Pancreas (tissue), 10 donors: ENCODE measurements around the gene ACTN4. TPM values are rescaled to one million over a fixed set of nuclear protein-coding genes. Genes with fewer than 3 reads are reported as not detected.

Source experiments
- ATAC-seq, 4 donors: fragments of 200-7000 bp; cut with Tn5 transposase; one replicate each; pipeline versions ENCODE4 v1.8.0 to v1.9.1; 2020; ENCODE audit warnings: mild to moderate bottlenecking in 4 of 4, moderate library complexity in 4 of 4
- DNase-seq, 6 donors: peaks; one replicate each; pipeline ENCODE4 v3.0.0-alpha.2; 2020
- FAIRE-seq: peaks from 2 replicates; lab custom pipeline; 2012; peaks lifted over from hg19 to GRCh38; lab: Jason Lieb, UNC
- H3K27ac ChIP-seq, 4 donors: fragments of 200-600 bp; sonication (generic); 1 replicate in 3 of 4; 2 replicates in 1 of 4; pipeline versions ENCODE4 v1.5.0 to v1.8.0; 2020
- H3K27me3 ChIP-seq, 4 donors: fragments of 200-600 bp; one replicate each; pipeline ENCODE4 v1.8.0; 2021
- H3K36me3 ChIP-seq, 3 donors: fragments of 200-600 bp; sonication (generic) in 1 of 3; one replicate each; pipeline versions ENCODE4 v1.5.0 to v1.8.0; 2020 to 2021
- H3K4me1 ChIP-seq, 3 donors: fragments of 200-600 bp; one replicate each; pipeline ENCODE4 v1.8.0; 2021
- H3K4me3 ChIP-seq, 4 donors: fragments of 200-600 bp; sonication (generic) in 2 of 4; one replicate each; pipeline versions ENCODE4 v1.5.0 to v1.8.0; 2020 to 2021
- H3K9me3 ChIP-seq, 4 donors: fragments of 200-600 bp; one replicate each; pipeline ENCODE4 v1.8.0; 2021
- CTCF ChIP-seq, 4 donors: fragments of 200-600 bp; sonication (generic) in 3 of 4; IDR thresholded peaks; one replicate each; pipeline versions ENCODE4 v1.5.0 to v1.8.0; 2021; ENCODE audit warnings: antibody characterized with exemption in 4 of 4
- WGBS, 2 donors: extraction: QIAGEN DNeasy Blood & Tissue Kit; methylation state at CpG; one replicate each; pipeline ENCODE4 v1.1.7; 2013; 5-methylcytosine and 5-hydroxymethylcytosine counted together
- intact Hi-C, 3 donors: fragments of 100-400 bp; cut with DNase I; formaldehyde crosslinking; loops; one replicate each; pipeline versions ENCODE4 v1.11.1 to v1.14.2; 2022
- polyA plus RNA-seq, 2 donors: library from polyadenylated mRNA; stranded (reverse); fragments of 200-250 nt; gene quantifications; one replicate each; pipeline ENCODE4 v1.2.3, GENCODE V29; 2013
- total RNA-seq, 6 donors: library from RNA; stranded (reverse); fragmentation: NEBNext Ultra II Directional in 4 of 6; extraction: Animal tissue kit (Norgen Biotek cat#: 25700) in 4 of 6; gene quantifications; one replicate each; pipeline versions ENCODE4 v1.2.1 to v1.2.4, GENCODE V29; 2021 to 2023
- donor health status: healthy with polysubstance abuse.
- donor health status: DM: no; HTN: no; CAD: no; lungs with moderate emphysema.
- donor health status: DM: no; HTN: no; CAD: no.
- donor health status: control.
- donor health status: control.
- donor health status: Bipolar disorder and iron deficiency.
- donor health status: DM: yes; HTN: yes; CAD: no.
- donor health status: DM: no; HTN: no; CAD: no.
- donor health status: DM: no; HTN: no; CAD: no.
- donor health status: DM: yes; HTN: yes; CAD: no.

Gene ACTN4
- total and polyA plus RNA-seq, 8 donors = 98.2 to 284 (median 187) TPM

DNA sequence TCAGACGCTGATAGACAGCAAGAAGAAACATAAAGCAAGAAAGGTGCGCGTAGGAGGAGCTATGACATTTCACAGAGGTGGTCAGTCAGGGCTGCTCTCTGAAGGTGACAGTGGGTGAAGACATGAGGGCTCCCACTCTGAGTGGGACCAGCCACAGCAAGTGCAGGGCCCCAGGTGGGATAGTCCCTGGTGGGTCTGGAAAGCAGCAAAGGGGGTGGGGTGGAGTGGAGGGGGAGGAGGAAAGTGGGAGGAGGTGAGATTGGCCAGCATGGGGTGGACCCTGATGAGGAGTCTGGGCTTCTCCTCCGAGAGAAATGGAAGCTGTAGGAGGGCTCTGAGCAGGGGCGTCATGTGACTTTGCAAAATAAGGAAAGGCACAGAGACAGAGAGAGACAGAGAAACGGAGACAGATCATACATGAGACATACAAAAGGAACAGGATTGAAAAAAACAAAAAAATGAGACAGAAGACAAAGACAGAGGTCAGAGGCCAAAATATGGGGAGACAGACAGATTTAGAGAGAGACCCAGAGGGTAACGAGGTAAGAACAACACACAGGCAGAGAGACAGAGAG is 32.4 kb upstream of the ACTN4 start:
- DNase-seq (no peak), ATAC-seq (no peak), FAIRE-seq (no peak)
- Histone ChIP-seq H3K4me1 (peaks cover 5 to 10% (median 6%) of the 10 kb centered on the region in 3 donors), H3K4me3 (no peak overlapping the region), H3K27ac (no peak overlapping the region), H3K9me3 (no peaks in the 10 kb centered on the region), H3K36me3 (no peaks in the 10 kb centered on the region), H3K27me3 (no peaks in the 10 kb centered on the region)
- intact Hi-C loops = loop anchor here in 2 of 3 donors (10.0 kb wide), 2 partner anchors 100 to 210 kb away; partner anchors contain the start of gene FAM98C (in 1 of the 2)
- no peak for TF ChIP-seq CTCF (IDR thresholded peaks at IDR 0.05)
- 80 to 82% methylated on average over 7 of the region's 7 CpGs for WGBS, 2 donors

DNA sequence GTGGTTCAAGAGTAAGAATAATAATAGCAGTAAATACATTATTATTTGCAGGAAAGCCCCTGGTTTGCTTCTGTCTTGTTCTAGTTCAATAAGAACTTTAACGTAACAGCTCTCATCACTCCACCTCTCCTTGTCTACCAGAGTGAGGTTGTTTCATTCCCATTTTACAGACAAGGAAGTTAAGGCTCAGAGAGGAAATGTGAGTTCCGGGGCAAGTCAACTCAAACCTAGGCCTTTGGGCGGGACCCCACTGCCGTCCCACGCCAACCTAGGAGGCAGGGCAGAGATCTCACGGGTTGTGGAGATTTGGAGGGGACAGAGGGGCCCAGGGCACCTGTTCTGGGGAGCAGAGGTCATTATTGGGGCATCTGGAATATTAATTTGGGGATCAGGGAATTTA is 31.2 kb upstream of the ACTN4 start:
- H3K27me3 ChIP-seq = no peaks in the 10 kb centered on the region
- H3K4me1 ChIP-seq = peaks cover 6 to 10% (median 7%) of the 10 kb centered on the region in 3 donors
- FAIRE-seq (no peak), DNase-seq (no peak), ATAC-seq (no peak)
- no peak overlapping the region for H3K27ac ChIP-seq
- no peak for TF ChIP-seq CTCF (IDR thresholded peaks at IDR 0.05)
- intact Hi-C loops = loop anchor here in 2 of 3 donors (10.0 kb wide), 2 partner anchors 101 to 211 kb away; partner anchors contain the start of gene FAM98C (in 1 of the 2)
- H3K36me3 ChIP-seq = peaks cover 0 to 7% (median 0%) of the 10 kb centered on the region in 3 donors
- no peaks in the 10 kb centered on the region for H3K9me3 ChIP-seq
- no peak overlapping the region for H3K4me3 ChIP-seq
- 88 to 89% methylated on average over 6 of the region's 6 CpGs for WGBS, 2 donors

DNA sequence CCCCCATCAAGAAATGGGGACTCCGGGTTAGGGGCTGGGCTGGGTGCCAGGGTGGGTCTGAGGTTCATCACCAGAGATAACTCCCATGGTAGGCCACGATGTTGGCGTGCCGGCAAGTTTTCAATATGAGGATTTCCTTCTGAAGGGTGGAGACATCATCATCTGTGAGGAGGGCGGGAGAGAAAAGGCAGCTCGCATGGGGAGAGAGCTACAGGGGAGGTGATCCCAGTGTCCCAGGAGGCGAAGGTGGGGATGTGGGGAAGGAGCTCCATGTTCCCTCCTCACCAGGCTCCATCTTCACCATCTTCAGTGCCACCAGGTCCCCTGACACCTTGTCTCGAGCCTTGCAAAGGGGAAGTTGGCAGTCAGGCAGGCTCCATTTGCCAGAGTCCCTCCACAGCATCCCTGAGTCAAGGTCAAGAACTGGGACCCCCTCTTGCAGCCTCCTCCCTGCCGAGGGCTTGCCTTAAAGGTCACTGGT is 30.1 kb upstream of the ACTN4 start:
- Histone ChIP-seq H3K27me3 (no peaks in the 10 kb centered on the region), H3K4me1 (peaks cover 6 to 10% (median 7%) of the 10 kb centered on the region in 3 donors), H3K9me3 (no peaks in the 10 kb centered on the region), H3K4me3 (peak overlapping the region in 1 of 4 donors; percentile 94), H3K36me3 (peaks cover 0 to 15% (median 0%) of the 10 kb centered on the region in 3 donors), H3K27ac (no peak overlapping the region)
- 83% methylated on average over 9 of the region's 9 CpGs for WGBS, 2 donors
- no peak for ATAC-seq
- DNase-seq = peak in 1 of 6 donors; percentile 59
- no peak for FAIRE-seq
- intact Hi-C loops = loop anchor here in 2 of 3 donors (10.0 kb wide), 2 partner anchors 103 to 213 kb away; partner anchors contain the start of gene FAM98C (in 1 of the 2)
- no peak for TF ChIP-seq CTCF (IDR thresholded peaks at IDR 0.05)

DNA sequence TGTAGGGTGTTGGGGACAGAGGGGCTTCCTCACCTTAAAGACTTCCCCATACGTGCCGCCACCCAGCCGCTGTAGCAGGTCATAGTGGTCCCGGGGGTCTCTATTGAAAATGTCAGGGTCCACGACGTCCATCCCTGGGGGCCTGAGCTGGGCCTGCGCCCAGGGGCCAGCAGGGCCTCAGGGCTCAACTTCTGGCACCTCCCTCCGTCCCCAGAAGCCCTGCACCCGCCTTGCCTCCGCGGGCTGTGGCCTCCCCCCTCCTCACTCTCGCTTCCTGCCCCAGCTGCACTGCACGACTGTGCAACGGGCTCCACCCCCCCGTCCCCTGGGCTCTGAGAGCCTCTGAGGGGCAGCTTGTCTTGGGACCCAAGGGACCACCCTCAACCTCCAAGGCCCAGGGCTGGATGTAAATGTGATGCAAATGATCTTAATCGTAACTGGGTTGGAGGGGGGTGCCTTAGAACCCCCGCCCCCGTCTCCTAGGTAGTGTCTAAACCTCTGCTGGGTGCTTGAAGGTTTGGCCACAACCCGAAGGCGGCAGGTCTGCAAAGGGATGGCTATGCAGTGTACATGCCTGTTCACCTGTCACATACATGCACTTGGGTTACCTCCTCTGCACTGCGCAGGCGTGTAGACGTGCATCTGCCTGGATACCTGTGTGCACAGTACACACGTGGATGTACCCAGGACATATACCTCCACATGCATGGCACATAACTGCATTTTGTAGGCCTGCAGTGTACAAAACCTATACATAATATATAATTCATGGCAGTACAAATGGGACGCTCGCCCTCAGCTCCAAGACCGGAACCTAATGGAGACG is 29.5 kb upstream of the ACTN4 start, which contains the start of gene MAP4K1:
Gene MAP4K1 (minus strand): TSS at position 190 of the 826 bp plus-strand sequence. CDS start 58 bp downstream, at position 132.
- Histone ChIP-seq H3K4me1 (peaks cover 6 to 10% (median 7%) of the 10 kb centered on the region in 3 donors), H3K4me3 (peak within 1 kb of the TSS; percentile 53 to 94 (median 66)), H3K9me3 (no peaks in the 10 kb centered on the region), H3K27ac (peak within 1 kb of the TSS; percentile 27 to 60 (median 44)), H3K36me3 (peaks cover 0 to 15% (median 0%) of the 10 kb centered on the region in 3 donors), H3K27me3 (no peaks in the 10 kb centered on the region)
- WGBS, 2 donors = 43 to 45% methylated on average over 27 to 28 of the region's 28 CpGs
- FAIRE-seq (no peak), ATAC-seq (peak; percentile 18 to 33 (median 20)), DNase-seq (peak in 4 of 6 donors; percentile 32 to 49 (median 36))
- intact Hi-C loops = loop anchor here in 2 of 3 donors (10.0 kb wide), 2 partner anchors 103 to 213 kb away; partner anchors contain the start of gene FAM98C (in 1 of the 2)
- no peak for TF ChIP-seq CTCF (IDR thresholded peaks at IDR 0.05)
